IPS-18a (cell line): ENCODE measurements around the gene PRKCZ.

ENCODE experiments used
- H3K27ac ChIP-seq: one replicate; pipeline ENCODE4 v1.5.1; 2013; ENCODE audit warnings: low read length
- H3K27me3 ChIP-seq: one replicate; pipeline ENCODE4 v1.6.1; 2013; ENCODE audit warnings: mild to moderate bottlenecking, low read length; ENCODE audit not compliant: control insufficient read depth, insufficient read depth
- H3K36me3 ChIP-seq: one replicate; pipeline ENCODE4 v1.6.1; 2013; ENCODE audit warnings: low read depth, low read length; ENCODE audit not compliant: control insufficient read depth
- H3K4me1 ChIP-seq: one replicate; pipeline ENCODE4 v1.6.1; 2013; ENCODE audit warnings: low read depth, low read length; ENCODE audit not compliant: control insufficient read depth
- H3K4me3 ChIP-seq: one replicate; pipeline ENCODE4 v1.5.1; 2013; ENCODE audit warnings: low read length
- H3K9ac ChIP-seq: one replicate; pipeline ENCODE4 v1.6.1; 2013; ENCODE audit warnings: mild to moderate bottlenecking, low read length, moderate library complexity
- H3K9me3 ChIP-seq: one replicate; pipeline ENCODE4 v1.6.1; 2013; ENCODE audit warnings: low read depth, low read length; ENCODE audit not compliant: control insufficient read depth

PRKCZ gene

DNA sequence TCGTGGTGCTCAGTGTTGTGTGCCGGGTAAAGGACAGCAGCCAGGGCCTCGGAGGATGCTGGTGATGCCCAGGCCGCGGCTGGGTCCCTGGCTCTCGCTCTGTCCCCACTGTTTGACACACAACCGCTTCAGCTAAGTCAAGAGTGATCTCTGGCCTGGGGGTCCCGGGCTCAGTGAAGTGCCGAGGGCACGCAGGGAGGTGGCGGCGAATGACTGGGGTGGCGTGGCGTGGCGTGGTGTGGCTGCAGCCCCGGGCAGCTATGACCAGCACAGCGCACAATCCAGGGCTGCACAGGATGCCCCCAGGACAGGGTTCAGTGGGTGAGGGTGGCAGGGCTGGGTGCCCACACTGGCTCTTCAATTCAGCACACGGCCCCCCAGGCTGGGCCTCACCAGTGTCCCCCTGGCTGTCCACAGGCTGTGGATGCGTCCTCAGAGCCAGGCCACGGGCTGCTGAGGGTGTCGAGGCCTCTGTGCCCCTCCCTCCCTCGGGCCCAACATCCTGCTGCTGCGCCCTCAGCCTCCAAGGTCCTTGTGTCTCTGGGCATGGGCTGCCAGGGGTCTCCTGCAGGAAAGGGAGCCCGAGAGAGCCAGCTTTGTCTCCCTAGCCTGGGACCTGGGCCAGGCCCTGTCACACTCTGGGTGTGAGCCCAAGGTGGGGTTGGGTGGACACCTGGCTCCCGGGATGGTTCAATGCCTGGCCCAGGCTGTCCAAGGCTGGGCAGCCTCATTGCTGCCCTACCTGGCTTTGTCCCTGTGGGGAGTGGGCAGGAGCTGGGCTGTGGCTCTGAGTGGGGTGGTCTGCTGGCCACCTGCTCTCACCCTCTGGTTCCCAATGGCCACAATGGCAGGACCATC lies 165.9 kb downstream of the PRKCZ start:
- no peaks in the 10 kb centered on the region for H3K9me3 ChIP-seq
- H3K27ac ChIP-seq: no peak overlapping the region
- no peak overlapping the region for H3K4me3 ChIP-seq
- H3K9ac ChIP-seq: no peak overlapping the region
- H3K4me1 ChIP-seq: peaks cover 7% of the 10 kb centered on the region
- no peaks in the 10 kb centered on the region for H3K27me3 ChIP-seq
- no peaks in the 10 kb centered on the region for H3K36me3 ChIP-seq

- Histone ChIP-seq H3K27me3 (no peaks in the 10 kb centered on the region), H3K27ac (no peak overlapping the region), H3K4me3 (no peak overlapping the region), H3K4me1 (peaks cover 7% of the 10 kb centered on the region), H3K9ac (no peak overlapping the region), H3K9me3 (no peaks in the 10 kb centered on the region), H3K36me3 (no peaks in the 10 kb centered on the region)
These were observed 166.5 kb downstream of the PRKCZ start for GRCh38 chr1:2216767-2217058.

GRCh38 chr1:2221271-2221670 lies 171.1 kb downstream of the PRKCZ start:
- Histone ChIP-seq H3K9me3 (no peaks in the 10 kb centered on the region), H3K9ac (no peak overlapping the region), H3K27ac (no peak overlapping the region), H3K4me3 (no peak overlapping the region), H3K36me3 (no peaks in the 10 kb centered on the region), H3K4me1 (no peaks in the 10 kb centered on the region), H3K27me3 (no peaks in the 10 kb centered on the region)

DNA sequence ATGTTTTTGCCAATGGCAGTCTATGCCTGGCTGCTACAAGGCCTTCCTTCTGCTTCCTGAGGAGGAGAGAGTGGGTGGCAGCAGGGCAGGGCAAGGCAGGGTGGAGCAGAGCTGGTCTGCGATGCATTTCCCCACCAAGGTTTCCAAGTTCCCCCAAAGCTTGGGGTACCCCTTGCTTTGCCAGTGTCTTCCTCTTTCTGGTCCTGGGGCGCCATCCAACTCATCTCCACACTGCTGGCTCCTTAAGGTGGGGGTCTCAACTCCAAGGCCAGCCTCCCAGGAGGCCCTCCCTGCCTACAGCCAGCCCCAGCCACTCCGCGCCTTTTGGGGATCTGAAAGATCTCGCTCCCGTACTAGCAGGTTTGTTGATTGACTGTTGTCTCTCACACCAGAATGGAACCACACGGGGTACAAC lies 174.0 kb downstream of the PRKCZ start:
- Histone ChIP-seq H3K4me3 (no peak overlapping the region), H3K4me1 (no peaks in the 10 kb centered on the region), H3K36me3 (no peaks in the 10 kb centered on the region), H3K27ac (no peak overlapping the region), H3K9ac (no peak overlapping the region), H3K27me3 (no peaks in the 10 kb centered on the region), H3K9me3 (no peaks in the 10 kb centered on the region)

DNA sequence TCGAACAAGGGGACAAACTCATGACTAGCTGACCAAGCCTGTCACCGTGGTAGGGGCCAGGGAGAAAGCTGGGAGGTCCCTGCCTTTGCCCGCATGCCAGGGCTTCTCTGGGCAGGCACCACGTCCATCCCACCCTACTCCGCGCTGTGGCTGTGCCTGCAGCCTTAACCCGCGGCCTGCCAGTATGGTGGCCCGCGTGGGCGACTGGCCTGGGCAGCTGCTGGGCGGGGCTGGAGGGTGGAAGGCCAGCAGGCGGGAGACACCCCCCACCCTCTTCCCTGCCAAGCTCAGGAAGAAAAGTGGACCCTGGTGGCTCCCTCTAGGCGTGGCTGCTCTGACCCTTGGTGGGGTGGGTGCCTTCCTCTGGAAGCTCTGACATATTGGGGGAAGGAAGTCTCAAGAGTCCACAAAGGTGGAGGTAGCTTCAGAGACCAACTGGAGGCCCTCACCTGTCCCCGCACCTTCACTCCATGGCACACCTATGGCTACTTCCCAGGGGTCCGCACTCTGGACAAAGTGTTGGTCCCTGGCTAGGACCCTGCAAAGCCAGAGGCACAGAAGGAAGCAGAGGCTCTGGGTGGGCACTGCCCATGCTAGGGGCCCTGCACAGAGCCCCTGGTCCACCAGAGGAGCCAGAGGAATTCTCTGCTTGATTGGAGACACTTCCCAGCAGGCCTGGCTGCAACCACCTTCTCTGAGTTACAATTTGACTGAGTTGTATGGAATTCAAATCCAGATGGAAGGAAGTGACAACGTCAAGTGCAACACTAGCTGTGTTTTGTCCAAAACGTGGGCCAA lies 174.6 kb downstream of the PRKCZ start:
- H3K9ac ChIP-seq: no peak overlapping the region
- no peaks in the 10 kb centered on the region for H3K4me1 ChIP-seq
- no peaks in the 10 kb centered on the region for H3K27me3 ChIP-seq
- H3K27ac ChIP-seq: no peak overlapping the region
- no peaks in the 10 kb centered on the region for H3K9me3 ChIP-seq
- H3K36me3 ChIP-seq: no peaks in the 10 kb centered on the region
- no peak overlapping the region for H3K4me3 ChIP-seq

DNA sequence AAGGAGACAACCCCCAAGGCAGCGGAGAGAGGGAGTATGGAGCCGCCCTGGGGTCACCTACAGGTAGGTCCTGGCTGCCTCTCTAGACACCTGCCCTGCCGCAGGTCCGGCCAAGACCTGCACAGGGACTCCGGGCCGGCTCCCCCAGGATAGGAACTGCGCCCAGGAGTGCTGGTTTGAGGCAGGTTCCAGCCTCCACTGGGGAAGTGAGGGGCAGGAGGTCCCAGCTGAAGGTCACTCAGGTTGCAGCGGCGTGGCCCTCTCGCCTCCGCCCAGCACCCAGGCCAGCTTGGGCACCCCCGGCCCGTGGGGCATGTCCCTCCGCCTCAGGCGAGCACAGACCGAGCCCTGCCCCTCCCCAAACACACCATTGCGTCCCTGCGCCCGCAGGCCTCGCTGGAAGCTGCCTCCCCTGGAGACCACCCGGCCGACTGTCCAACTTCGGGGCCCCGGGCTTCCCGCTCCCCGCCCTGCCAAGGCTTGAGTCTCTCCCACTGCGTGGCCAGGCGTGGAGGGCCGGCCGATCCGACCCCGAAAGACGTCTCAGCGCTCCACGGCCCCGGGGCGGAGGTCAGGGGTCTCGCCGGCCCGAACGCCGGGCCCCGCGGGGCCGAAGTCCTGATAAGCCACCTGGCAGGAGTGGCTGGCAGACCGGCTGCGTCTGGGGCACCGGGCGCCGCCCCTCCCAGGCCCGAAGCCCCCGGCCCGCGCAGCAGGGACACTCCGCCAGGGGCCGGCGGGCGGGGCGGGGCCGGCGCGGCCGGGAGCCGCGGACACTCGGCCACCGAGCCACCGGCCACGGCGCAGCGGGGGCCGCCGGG lies 176.5 kb downstream of the PRKCZ start:
- H3K4me1 ChIP-seq: peaks cover 8% of the 10 kb centered on the region
- peak overlapping the region; percentile 49 for H3K4me3 ChIP-seq
- H3K27ac ChIP-seq: no peak overlapping the region
- no peaks in the 10 kb centered on the region for H3K9me3 ChIP-seq
- no peaks in the 10 kb centered on the region for H3K27me3 ChIP-seq
- H3K36me3 ChIP-seq: no peaks in the 10 kb centered on the region
- H3K9ac ChIP-seq: peak overlapping the region; percentile 56

DNA sequence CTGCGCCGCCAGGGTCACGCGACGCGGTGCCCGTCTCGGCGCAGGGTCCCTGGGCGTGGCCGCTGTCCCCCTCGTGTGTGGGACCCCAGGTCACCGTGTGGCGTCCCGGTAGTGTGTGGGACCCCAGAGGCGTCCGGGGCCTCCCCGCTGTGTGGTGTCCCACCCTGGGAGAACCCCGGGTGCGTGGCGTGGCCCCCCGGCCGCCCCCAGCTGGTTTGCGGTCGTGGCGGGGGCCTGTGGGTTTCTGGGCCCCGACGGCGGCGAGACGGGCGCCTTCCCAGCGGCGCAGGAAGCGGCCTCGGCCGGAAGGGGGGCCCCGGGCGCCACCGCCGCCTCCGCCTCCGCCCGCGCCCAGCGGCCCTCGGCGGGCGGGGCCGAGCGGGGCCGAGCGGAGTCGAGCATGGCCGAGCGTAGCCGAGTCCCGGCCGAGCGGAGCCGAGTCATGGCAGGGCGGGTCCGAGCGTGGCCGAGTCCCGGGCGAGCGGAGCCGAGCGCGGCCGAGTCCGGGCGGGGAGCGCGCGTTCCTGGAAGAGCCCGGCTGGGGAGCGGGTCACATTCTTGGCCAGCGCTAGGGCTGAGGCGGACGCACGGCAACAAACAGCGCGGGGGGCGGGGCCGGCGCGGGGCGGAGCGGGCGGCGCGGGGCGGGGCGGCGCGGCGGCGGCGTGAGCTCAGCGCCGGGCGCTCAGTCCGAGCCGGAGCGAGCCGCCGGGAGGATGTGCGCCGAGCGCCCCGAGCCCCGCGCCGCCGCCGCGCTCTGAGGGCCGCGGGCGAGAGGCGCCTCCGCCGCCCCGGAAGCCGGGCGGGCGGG lies 177.3 kb downstream of the PRKCZ start:
- H3K27ac ChIP-seq: no peak overlapping the region
- H3K4me3 ChIP-seq: peak overlapping the region; percentile 49
- peak overlapping the region; percentile 56 for H3K9ac ChIP-seq
- H3K36me3 ChIP-seq: no peaks in the 10 kb centered on the region
- peaks cover 10% of the 10 kb centered on the region for H3K4me1 ChIP-seq
- H3K9me3 ChIP-seq: no peaks in the 10 kb centered on the region
- H3K27me3 ChIP-seq: no peaks in the 10 kb centered on the region

DNA sequence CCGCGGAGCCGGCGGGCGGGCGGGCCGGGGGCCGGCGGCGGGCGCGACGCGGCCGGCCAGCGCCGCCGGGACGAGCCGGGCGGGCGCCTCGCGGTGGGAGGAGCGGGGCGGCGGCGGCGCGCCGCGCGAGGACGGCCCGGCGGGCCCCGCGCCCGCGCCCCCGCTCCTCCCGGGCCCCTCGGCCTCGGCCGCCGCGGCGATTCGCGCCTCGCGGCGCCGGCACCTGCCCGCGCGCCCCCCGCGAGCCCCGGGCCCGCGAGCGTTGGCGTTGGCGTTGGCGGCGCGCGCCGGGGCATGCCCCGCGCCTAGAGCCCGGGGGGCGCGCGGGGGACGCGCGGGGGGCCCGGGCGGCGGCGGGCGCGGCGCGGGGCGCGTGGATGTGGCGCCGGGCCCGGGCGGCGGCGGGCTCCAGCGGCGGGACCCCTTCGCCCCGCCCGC lies 178.0 kb downstream of the PRKCZ start, which contains the start of gene SKI:
Gene SKI (plus strand): TSS at position 163 of the 438 bp plus-strand sequence. CDS start 448 bp downstream, outside the sequence.
- Histone ChIP-seq H3K27ac (no peak within 1 kb of the TSS), H3K9ac (peak within 1 kb of the TSS; percentile 56), H3K36me3 (no peaks in the 10 kb centered on the region), H3K4me3 (peak within 1 kb of the TSS; percentile 76), H3K4me1 (peaks cover 10% of the 10 kb centered on the region), H3K27me3 (no peaks in the 10 kb centered on the region), H3K9me3 (no peaks in the 10 kb centered on the region)

- H3K9ac ChIP-seq: peak overlapping the region; percentile 43
- no peaks in the 10 kb centered on the region for H3K27me3 ChIP-seq
- H3K9me3 ChIP-seq: no peaks in the 10 kb centered on the region
- peak overlapping the region; percentile 76 for H3K4me3 ChIP-seq
- H3K4me1 ChIP-seq: peaks cover 10% of the 10 kb centered on the region
- no peak overlapping the region for H3K27ac ChIP-seq
- H3K36me3 ChIP-seq: no peaks in the 10 kb centered on the region
These were observed 178.5 kb downstream of the PRKCZ start for GRCh38 chr1:2228694-2229036.

DNA sequence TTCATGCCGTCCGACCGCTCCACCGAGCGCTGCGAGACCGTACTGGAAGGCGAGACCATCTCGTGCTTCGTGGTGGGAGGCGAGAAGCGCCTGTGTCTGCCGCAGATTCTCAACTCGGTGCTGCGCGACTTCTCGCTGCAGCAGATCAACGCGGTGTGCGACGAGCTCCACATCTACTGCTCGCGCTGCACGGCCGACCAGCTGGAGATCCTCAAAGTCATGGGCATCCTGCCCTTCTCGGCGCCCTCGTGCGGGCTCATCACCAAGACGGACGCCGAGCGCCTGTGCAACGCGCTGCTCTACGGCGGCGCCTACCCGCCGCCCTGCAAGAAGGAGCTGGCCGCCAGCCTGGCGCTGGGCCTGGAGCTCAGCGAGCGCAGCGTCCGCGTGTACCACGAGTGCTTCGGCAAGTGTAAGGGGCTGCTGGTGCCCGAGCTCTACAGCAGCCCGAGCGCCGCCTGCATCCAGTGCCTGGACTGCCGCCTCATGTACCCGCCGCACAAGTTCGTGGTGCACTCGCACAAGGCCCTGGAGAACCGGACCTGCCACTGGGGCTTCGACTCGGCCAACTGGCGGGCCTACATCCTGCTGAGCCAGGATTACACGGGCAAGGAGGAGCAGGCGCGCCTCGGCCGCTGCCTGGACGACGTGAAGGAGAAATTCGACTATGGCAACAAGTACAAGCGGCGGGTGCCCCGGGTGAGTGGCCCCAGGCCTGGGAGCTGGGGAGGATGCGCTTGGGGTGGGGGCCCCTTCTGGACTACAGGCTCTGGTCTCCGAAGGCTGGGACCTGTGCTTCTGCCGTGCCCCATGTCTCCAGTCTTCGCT lies 179.0 kb downstream of the PRKCZ start:
- Histone ChIP-seq H3K27ac (no peak overlapping the region), H3K9ac (peak overlapping the region; percentile 43), H3K27me3 (no peaks in the 10 kb centered on the region), H3K4me1 (peaks cover 10% of the 10 kb centered on the region), H3K36me3 (no peaks in the 10 kb centered on the region), H3K4me3 (peak overlapping the region; percentile 76), H3K9me3 (no peaks in the 10 kb centered on the region)
